ENCODE measurements around the gene DBNDD1.

- TF ChIP-seq, protein P1, sequence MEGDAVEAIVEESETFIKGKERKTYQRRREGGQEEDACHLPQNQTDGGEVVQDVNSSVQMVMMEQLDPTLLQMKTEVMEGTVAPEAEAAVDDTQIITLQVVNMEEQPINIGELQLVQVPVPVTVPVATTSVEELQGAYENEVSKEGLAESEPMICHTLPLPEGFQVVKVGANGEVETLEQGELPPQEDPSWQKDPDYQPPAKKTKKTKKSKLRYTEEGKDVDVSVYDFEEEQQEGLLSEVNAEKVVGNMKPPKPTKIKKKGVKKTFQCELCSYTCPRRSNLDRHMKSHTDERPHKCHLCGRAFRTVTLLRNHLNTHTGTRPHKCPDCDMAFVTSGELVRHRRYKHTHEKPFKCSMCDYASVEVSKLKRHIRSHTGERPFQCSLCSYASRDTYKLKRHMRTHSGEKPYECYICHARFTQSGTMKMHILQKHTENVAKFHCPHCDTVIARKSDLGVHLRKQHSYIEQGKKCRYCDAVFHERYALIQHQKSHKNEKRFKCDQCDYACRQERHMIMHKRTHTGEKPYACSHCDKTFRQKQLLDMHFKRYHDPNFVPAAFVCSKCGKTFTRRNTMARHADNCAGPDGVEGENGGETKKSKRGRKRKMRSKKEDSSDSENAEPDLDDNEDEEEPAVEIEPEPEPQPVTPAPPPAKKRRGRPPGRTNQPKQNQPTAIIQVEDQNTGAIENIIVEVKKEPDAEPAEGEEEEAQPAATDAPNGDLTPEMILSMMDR (conservative IDR thresholded peaks at IDR 0.05; ENCODE audit: low read depth in 2 of 2) = no peak
- TF ChIP-seq EZH2 (IDR thresholded peaks at IDR 0.05; ENCODE audit: low read depth, unreplicated experiment) (no peak), STAT1 (IDR thresholded peaks at IDR 0.05; ENCODE audit: unreplicated experiment) (no peak)
Measured at GRCh38 chr16:90012991-90013745, 6.1 kb downstream of the DBNDD1 start.
